C4-2B (cell line): ENCODE measurements around the gene NSMCE1.

Experiments used
- ZFX ChIP-seq: fragments of 450-650 bp; IDR thresholded peaks from 2 replicates; pipeline ENCODE4 v1.6.1; 2017
- TF ChIP-seq, protein P1 (sequence below): fragments of 450-650 bp; conservative IDR thresholded peaks from 2 replicates; pipeline ENCODE4 v1.5.1; 2017; ENCODE audit warnings: mild to moderate bottlenecking

DNA sequence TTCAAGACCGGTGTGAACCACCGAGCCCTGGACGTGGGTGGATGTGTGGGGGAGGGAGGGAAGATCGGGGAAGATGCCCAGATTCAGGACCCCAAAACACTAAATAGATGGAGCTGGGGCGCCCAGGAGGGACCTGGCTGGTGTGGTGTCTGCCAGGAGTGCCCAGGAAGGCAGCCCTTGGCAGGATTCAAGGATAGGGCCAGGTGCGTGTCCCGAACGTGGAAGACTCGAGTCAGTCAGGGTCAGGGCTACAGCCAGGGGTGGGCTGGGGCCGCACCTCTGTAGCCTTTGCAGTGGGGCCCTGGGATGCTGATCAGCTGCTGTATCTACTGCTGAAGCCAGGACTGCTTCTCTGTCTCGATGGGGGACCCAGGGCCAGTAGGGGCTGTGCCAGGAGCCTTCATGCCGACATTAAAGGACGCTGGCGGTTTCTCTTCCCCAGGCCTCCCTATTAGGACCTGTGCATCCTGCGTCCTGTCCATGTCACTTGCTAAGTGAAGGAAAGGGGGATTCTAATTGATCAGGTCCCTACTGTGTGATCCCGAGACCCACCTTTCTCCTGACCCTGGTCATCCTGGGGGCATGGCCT lies 52.2 kb downstream of the NSMCE1 start:
- TF ChIP-seq, protein P1, sequence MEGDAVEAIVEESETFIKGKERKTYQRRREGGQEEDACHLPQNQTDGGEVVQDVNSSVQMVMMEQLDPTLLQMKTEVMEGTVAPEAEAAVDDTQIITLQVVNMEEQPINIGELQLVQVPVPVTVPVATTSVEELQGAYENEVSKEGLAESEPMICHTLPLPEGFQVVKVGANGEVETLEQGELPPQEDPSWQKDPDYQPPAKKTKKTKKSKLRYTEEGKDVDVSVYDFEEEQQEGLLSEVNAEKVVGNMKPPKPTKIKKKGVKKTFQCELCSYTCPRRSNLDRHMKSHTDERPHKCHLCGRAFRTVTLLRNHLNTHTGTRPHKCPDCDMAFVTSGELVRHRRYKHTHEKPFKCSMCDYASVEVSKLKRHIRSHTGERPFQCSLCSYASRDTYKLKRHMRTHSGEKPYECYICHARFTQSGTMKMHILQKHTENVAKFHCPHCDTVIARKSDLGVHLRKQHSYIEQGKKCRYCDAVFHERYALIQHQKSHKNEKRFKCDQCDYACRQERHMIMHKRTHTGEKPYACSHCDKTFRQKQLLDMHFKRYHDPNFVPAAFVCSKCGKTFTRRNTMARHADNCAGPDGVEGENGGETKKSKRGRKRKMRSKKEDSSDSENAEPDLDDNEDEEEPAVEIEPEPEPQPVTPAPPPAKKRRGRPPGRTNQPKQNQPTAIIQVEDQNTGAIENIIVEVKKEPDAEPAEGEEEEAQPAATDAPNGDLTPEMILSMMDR: no peak
- TF ChIP-seq ZFX: no peak
